Endothelial cell of umbilical vein (primary cell): ENCODE measurements around the gene CDH2. TPM values are rescaled to one million over a fixed set of nuclear protein-coding genes. Genes with fewer than 3 reads are reported as not detected.

Experiments
- BruUV-seq: library from RNA; stranded (reverse); fragments of 400-500 nt; replicated peaks from 2 replicates; lab custom pipeline; 2021; lab: Mats Ljungman, UMichigan
- CTCF ChIA-PET: fragments of 300-600, 350-600 bp; sonication (Branson Sonifier 250); formaldehyde crosslinking; loops from one replicate; lab custom pipeline; 2021; ENCODE audit warnings: antibody characterized with exemption, inconsistent platforms; lab: Charles Lee
- POLR2A ChIA-PET: fragments of 300-600, 350-600 bp; sonication (Branson Sonifier 250); formaldehyde crosslinking; loops from one replicate; lab custom pipeline; 2021; ENCODE audit warnings: antibody characterized with exemption, inconsistent platforms; lab: Charles Lee
- DNase-seq: peaks from one replicate; pipeline ENCODE4 v3.0.0-alpha.2; 2011; ENCODE audit warnings: low read depth, low spot score
- FAIRE-seq: peaks from 2 replicates; lab custom pipeline; 2011; peaks lifted over from hg19 to GRCh38; lab: Jason Lieb, UNC
- H2AFZ ChIP-seq: 2 replicates; pipeline ENCODE4 v1.6.0; 2012; ENCODE audit warnings: low read depth, low read length, control low read depth, inconsistent platforms
- H3K27ac ChIP-seq: 2 replicates; pipeline ENCODE4 v1.5.1; 2011; ENCODE audit warnings: low read depth, mild to moderate bottlenecking, control low read depth, low read length, moderate library complexity; ENCODE audit not compliant: insufficient read depth
- H3K27me3 ChIP-seq, 2 experiments: 2 replicates each; pipeline versions ENCODE4 v1.6.0 to v1.6.1; 2011; ENCODE audit warnings: low read length in 2 of 2, mixed read lengths in 1 of 2; ENCODE audit not compliant: control insufficient read depth in 2 of 2, insufficient read depth in 2 of 2
- H3K36me3 ChIP-seq, 2 experiments: 2 replicates in 1 of 2; 3 replicates in 1 of 2; pipeline ENCODE4 v1.5.1; 2011; ENCODE audit warnings: low read length in 2 of 2, mild to moderate bottlenecking in 1 of 2, moderate library complexity in 1 of 2; ENCODE audit not compliant: control insufficient read depth in 2 of 2, insufficient read depth in 2 of 2; ENCODE audit errors: extremely low read depth in 1 of 2
- H3K4me1 ChIP-seq: 3 replicates; pipeline ENCODE4 v1.5.1; 2011; ENCODE audit warnings: mild to moderate bottlenecking, low read length; ENCODE audit not compliant: control insufficient read depth, insufficient read depth; ENCODE audit errors: extremely low read depth
- H3K4me2 ChIP-seq: 2 replicates; pipeline ENCODE4 v1.6.1; 2011; ENCODE audit warnings: low read length, control low read depth, mixed read lengths; ENCODE audit not compliant: insufficient read depth
- H3K4me3 ChIP-seq, 3 experiments: fragments of 200-600 bp in 1 of 3; sonication (generic), shearing (Covaris generic) in 1 of 3; replicated peaks in 1 of 3; 2 replicates each; pipeline ENCODE4 v1.5.1; 2011 to 2016; ENCODE audit warnings: control low read depth in 3 of 3, low read length in 3 of 3, mild to moderate bottlenecking in 2 of 3, inconsistent platforms in 1 of 3, low read depth in 1 of 3, moderate library complexity in 1 of 3; ENCODE audit not compliant: insufficient read depth in 1 of 3
- H3K79me2 ChIP-seq: 2 replicates; pipeline ENCODE4 v1.6.0; 2012; ENCODE audit warnings: low read length, inconsistent platforms; ENCODE audit not compliant: control insufficient read depth, insufficient read depth
- H3K9ac ChIP-seq: replicated peaks from 2 replicates; pipeline ENCODE3; 2011; ENCODE audit warnings: low read length, control low read depth; ENCODE audit not compliant: insufficient read depth; ENCODE audit errors: extremely low read depth
- H3K9me1 ChIP-seq: replicated peaks from 3 replicates; pipeline ENCODE4 v1.6.0; 2011; ENCODE audit warnings: mild to moderate bottlenecking, low read length; ENCODE audit not compliant: control insufficient read depth, insufficient read depth; ENCODE audit errors: extremely low read depth
- H3K9me3 ChIP-seq: replicated peaks from 2 replicates; pipeline ENCODE4 v1.5.1; 2012; ENCODE audit warnings: low read length, inconsistent platforms; ENCODE audit not compliant: control insufficient read depth, insufficient read depth
- H4K20me1 ChIP-seq: replicated peaks from 2 replicates; pipeline ENCODE3; 2011; ENCODE audit warnings: mild to moderate bottlenecking, low read length; ENCODE audit not compliant: control insufficient read depth, insufficient read depth; ENCODE audit errors: extremely low read depth
- CTCF ChIP-seq, 2 donors: IDR thresholded peaks; 1 replicate in 1 of 2; 2 replicates in 1 of 2; pipeline ENCODE4 v1.5.1; 2011; ENCODE audit warnings: low read length in 2 of 2, mild to moderate bottlenecking in 2 of 2, moderate library complexity in 2 of 2, control low read depth in 1 of 2, inconsistent platforms in 1 of 2, low read depth in 1 of 2; ENCODE audit not compliant: insufficient read depth in 1 of 2; ENCODE audit errors: extremely low read depth in 1 of 2
- EZH2 ChIP-seq: IDR thresholded peaks from 2 replicates; pipeline ENCODE4 v1.6.1; 2012; ENCODE audit warnings: borderline replicate concordance, low read depth, mild to moderate bottlenecking, moderate library complexity, low read length, inconsistent platforms; ENCODE audit not compliant: severe bottlenecking
- FOS ChIP-seq: IDR thresholded peaks from 2 replicates; pipeline ENCODE4 v1.6.1; 2011; ENCODE audit warnings: mild to moderate bottlenecking, low read length, moderate library complexity, borderline replicate concordance; ENCODE audit not compliant: insufficient read depth
- GATA2 ChIP-seq: IDR thresholded peaks from 2 replicates; pipeline ENCODE4 v1.7.0; 2011; ENCODE audit warnings: low read depth, mild to moderate bottlenecking, moderate library complexity, mixed read lengths, low read length; ENCODE audit not compliant: insufficient read length, insufficient read depth
- JUN ChIP-seq: IDR thresholded peaks from 2 replicates; pipeline ENCODE4 v1.6.1; 2011; ENCODE audit warnings: borderline replicate concordance, low read depth; ENCODE audit not compliant: insufficient read length, insufficient read depth
- MAX ChIP-seq: IDR thresholded peaks from 2 replicates; pipeline ENCODE4 v1.6.1; 2011; ENCODE audit not compliant: insufficient read depth, insufficient read length
- MYC ChIP-seq: IDR thresholded peaks from one replicate; pipeline ENCODE4 v1.6.1; 2011; ENCODE audit warnings: mild to moderate bottlenecking, low read depth, low read length
- POLR2A ChIP-seq: IDR thresholded peaks from 2 replicates; pipeline ENCODE4 v1.6.1; 2012; ENCODE audit warnings: low read depth, mild to moderate bottlenecking, control low read depth, low read length
- POLR2AphosphoS5 ChIP-seq: IDR thresholded peaks from 2 replicates; pipeline ENCODE4 v1.6.1; 2012; ENCODE audit warnings: low read depth, mild to moderate bottlenecking, control low read depth, low read length, moderate library complexity; ENCODE audit not compliant: insufficient read depth
- dilution Hi-C: fragments of 300-500 bp; cut with MboI; formaldehyde crosslinking; loops from one replicate; pipeline ENCODE4 v1.15.0; 2019; ENCODE audit warnings: low sequenced_read_pairs; ENCODE audit not compliant: extremely low pct_ligation_motif_present
- intact Hi-C: fragments of 100-400 bp; cut with micrococcal nuclease; formaldehyde crosslinking; loops from one replicate; pipeline ENCODE4 v1.10.0; 2022
- polyA plus RNA-seq, 4 experiments: library from polyadenylated mRNA; depleted of rRNA in 3 of 4; stranded (reverse) in 3 of 4; unstranded in 1 of 4; fragments of >200 nt; gene quantifications; 2 replicates each; pipeline versions ENCODE4 v1.2.1 to v1.2.3, GENCODE V29; 2011 to 2012; ENCODE audit warnings: missing spikeins in 1 of 4
- total RNA-seq: library from RNA; stranded (reverse); gene quantifications from 2 replicates; pipeline ENCODE4 v1.2.3, GENCODE V29; 2021

CDH2 gene
- total and polyA plus RNA-seq, 2 donors (not counting 3 experiments of a cell fraction or from before 2014, with no cell fraction given), result 37.6 to 59.5 TPM

GRCh38 chr18:27954226-27954625 is 222.7 kb downstream of the CDH2 start:
- Histone ChIP-seq H3K4me1 (no peaks in the 10 kb centered on the region), H3K9ac (no peak overlapping the region), H3K9me3 (no peaks in the 10 kb centered on the region), H2AFZ (no peak overlapping the region), H3K27ac (no peak overlapping the region), H3K4me3 (no peak overlapping the region), H3K4me2 (no peak overlapping the region), H3K36me3 (no peaks in the 10 kb centered on the region), H3K9me1 (no peaks in the 10 kb centered on the region), H3K27me3 (no peaks in the 10 kb centered on the region), H3K79me2 (no peaks in the 10 kb centered on the region), H4K20me1 (no peaks in the 10 kb centered on the region)
- dilution Hi-C loops (no loop called here), intact Hi-C loops (no loop called here)
- CTCF ChIA-PET, result no interaction called here
- DNase-seq (no peak), FAIRE-seq (no peak)
- TF ChIP-seq GATA2 (no peak), MYC (no peak), POLR2A (no peak), FOS (no peak), MAX (no peak), POLR2AphosphoS5 (no peak), CTCF (IDR thresholded peaks at IDR 0.05; ENCODE audit: extremely low read depth in 1 of 2, insufficient read depth in 1 of 2, low read depth in 1 of 2, low read length in 2 of 2) (no peak), EZH2 (no peak), JUN (no peak)
- BruUV-seq, result no TSS peak
- POLR2A ChIA-PET, result no interaction called here
